NCI-H1436 (cell line): Measurements from ENCODE around the gene AQP7.
"Not testable (repeated sequence)": the region's sequence is repeated elsewhere in the genome, so short reads cannot be mapped to it uniquely, and the experiment has no call there.

ENCODE experiments used
- DNase-seq: peaks from one replicate; lab custom pipeline; 2025; lab: John Stamatoyannopoulos, UW

Gene AQP7

DNA sequence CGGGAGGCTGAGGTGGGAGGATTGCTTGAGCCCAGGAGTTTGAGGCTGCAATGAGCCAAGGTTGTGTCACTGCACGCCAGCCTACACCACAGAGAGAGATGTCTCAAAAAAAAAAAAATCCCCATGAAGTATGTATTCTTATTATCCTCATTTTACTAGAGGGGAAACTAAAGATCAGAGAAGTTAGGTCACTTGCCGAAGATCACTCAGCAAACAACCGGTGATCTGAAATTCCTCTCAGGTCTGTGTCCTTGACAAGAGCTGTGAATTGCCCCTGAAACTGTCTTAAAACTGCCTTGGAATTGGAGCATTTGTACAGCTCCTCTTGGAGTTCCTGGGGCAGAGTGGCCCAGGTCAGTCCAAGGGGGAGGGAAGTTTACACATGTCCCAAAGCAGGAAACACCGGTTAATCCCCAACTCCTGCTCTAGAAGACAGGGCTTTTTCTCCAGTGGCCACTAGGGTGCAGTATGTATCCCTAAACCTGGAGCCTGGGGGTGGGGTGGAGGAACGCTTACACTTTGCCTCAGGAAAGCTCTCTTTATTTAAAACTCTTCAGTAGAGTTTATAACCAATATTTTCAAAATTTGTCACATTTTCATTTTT is 27.6 kb downstream of the AQP7 start:
- DNase-seq = peak; percentile 41

DNA sequence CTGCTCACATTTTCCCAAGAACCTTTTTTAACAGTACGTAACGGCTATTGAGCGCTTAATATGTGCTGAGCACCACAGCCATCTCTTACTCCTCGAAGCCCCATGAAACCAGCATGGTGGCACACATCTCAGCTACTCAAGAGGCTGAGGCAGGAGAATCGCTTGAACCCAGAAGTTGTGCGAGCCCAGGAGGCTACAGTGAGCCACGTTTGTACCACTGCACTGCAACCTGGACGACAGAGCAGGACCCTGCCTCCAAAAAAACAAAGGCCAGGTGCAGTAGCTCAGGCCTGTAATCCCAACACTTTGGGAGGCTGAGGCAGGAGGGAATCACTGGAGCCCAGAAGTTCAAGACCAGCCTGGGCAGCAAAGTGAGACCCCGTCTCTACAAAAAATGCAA is 28.2 kb downstream of the AQP7 start:
- no peak for DNase-seq

DNA sequence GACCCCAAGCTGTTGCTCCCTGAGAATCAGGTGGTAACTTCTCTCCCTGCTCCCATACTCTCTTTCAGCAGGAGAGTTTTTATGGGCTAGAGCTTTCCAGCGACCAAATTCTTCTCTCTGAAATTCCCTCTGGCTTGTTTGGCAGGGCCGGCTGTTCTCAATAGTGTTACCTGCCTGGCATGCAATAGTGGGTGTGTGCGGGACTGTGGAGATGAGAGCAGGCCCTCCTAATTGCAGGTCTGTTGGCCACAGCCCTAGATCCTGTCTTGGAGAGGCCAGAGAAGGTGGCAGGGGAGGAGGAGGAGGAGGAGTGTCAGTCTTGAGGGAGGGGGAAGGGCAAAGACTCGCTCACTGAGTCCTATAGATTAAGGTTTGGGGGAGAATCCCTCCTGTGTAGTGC is 29.5 kb downstream of the AQP7 start:
- DNase-seq = no peak

DNA sequence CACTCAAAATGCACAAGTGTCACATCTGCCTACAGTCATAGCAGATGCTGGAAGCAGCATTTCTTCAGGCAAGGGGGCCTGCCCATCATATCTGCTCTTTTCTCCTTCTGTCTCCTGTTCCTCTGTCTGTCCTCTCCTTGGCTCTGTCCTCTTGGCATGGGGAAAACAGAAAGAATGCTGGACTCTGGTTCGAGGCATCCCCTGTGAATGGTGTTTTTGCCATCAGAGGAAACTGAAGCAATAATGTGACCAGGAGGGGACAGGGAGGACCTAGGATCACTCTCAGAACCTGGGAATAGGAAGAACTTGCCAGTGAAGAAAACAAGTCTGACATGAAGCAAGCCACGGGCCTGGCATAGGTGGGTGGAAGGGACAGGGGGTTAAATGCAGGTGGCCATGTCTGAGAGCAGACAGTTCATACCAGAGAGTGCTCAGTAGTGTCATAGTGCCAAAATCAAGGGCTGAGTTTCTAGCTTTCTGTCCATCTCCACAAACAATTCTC is 35.3 kb downstream of the AQP7 start:
- no peak for DNase-seq

DNA sequence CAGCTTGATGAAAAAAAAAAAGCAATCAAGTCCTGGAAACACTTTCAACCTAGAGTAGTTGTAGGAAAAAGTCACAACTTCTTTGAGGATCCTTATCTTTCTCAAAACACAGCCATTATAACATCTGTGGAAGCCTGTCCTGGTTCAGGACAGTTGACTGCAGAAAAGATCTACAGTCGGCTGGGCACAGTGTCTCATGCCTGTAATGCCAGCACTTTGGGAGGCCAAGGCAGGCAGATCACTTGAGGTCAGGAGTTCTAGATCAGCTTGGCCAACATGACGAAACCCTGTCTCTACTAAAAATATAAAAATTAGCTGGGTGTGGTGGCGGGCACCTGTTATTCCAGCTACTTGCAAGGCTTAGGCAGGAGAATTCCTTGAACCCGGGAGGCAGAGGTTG is 37.6 kb downstream of the AQP7 start:
- not testable (repeated sequence) for DNase-seq

DNA sequence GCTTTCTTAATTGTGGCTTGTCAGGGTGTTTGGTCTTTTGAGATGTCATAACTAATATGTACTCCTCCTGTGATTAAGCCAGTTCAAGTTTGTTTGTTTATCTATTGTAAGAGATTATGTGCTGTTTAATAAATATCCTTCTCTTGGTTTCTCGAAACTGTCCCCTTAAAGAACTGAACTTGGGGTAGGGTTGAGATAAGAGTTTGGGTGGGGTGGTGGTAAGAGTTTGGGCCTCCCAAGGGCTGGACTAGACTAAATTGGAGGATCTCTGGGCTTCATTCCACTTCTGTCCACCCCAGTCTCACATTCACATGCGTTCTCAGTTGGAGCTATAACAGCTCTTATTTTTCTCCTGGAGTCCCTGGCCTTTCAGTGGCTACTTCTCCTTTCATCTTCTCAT is 38.2 kb downstream of the AQP7 start:
- DNase-seq = no peak

GRCh38 chr9:33358641-33359040 is 43.7 kb downstream of the AQP7 start:
- not testable (repeated sequence) for DNase-seq

DNA sequence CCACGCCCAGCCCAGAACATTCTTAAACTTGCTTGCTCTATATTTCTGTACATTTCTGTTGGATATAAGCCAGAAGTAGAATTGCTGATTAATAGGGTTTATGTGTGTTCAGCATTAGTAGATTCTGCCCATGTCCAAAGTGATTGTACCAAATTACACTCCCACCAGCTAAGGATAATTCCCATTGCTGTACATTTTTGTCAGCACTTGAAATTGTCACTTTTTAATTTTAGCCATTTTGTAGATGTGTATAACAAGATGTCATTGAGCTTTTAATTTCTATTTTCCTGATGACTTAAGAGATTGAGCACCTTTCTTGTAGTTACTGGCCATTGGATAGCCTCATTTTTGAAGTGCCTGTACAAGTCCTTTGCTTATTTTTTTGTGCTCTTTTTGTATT is 46.4 kb downstream of the AQP7 start:
- no peak for DNase-seq

DNA sequence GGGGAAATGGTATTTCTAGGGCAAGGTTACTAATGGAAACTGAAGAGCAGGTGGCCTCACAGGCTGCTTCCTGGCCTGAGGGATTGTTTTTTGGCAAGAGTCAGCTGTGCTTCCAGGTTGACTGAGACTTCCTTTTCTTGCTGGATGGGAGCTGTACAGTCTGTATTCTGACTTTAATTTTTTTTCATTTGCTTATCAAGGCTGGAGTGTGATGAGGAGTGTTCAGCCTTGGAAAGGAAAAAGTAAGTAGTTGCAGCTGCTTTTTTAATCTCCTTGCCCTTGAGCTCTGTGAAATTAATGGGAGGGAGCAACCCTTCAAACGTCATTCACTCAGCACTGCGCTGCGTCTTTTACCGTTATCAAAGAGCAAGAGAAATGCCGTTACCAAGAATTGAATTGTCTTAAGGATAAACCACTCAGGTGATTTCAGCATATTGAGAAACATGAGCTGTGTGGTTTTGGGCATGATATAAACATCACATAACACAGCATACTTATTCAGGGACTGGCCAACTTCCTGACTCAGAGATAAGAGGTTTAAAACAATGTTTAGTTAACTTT is 47.6 kb downstream of the AQP7 start:
- no peak for DNase-seq

- no peak for DNase-seq
Observed at GRCh38 chr9:33351547-33351946, 50.8 kb downstream of the AQP7 start.

GRCh38 chr9:33350310-33350709 is 52.1 kb downstream of the AQP7 start:
- DNase-seq = no peak

DNA sequence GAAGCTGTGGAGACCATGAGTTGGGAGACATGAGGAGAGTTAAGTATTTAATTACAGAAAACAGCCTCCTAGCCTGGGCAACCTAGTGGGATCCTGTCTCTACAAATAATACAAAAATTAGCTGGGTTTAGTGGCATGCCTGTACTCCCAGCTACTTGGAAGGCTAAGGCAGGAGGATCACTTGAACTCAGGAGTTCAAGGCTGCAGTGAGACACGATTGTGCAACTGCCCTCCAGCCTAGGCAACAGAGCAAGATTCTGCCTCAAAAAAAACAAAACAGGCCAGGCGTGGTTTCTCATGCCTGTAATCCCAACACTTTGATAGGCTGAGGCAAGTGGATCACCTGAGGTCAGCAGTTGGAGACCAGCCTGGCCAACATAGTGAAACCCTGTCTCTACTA is 52.6 kb downstream of the AQP7 start:
- DNase-seq = no peak

DNA sequence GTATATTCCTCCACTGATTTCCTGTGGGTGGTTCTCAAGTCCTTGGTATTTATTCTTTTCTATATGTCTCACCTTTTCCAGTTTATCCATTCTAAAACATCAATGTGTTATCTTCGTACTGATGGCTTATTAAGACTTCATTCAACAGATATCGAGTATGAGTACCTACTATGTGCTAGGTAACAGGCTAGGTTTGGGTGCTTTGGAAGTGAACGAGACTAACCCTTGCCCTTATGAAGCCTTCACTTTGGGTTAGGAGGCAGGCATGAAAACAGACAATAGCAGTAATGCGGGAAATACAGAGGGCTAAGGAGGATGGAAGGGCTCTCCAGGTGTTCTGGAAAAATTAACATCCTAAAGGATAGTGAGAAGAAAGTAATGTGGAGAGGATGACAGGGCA is 53.4 kb downstream of the AQP7 start:
- DNase-seq = no peak

DNA sequence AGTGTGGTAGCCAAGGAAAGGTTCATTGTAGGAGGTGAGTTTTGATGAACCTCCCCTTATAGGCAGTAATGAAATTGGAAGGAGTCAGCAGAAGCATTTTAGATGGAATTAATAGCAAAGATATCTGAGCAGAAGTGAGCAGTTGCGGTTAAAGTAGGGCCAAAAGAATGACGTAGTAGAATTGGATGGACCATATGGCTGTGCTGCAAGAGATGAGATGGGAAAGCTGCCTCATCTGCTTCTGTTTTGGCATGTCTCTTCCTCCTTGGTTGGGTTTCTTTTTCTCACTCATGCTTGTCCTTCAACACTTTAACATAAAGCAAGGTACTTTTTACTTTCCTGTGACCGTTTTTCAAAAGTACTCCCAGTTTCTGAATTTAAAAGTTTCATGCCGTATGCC is 55.8 kb downstream of the AQP7 start:
- no peak for DNase-seq

DNA sequence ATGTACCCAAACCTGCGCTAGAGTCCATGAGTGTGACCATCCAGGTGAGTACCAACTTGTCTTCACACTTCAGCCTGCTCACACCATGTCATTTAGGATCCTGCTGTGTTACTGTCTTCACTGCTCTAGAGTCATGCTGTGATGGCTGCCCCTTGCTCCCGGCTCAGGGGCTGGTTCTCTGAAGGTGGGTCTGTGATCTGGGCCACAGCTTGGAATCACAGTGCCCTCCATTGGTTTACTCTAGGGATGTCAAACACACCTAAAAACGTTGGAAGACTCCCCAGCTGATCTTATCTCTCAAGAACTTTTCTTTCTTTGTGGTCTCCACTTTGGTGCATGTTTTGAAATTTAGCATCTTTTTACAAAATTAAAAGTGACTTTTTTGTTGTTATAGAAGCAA is 58.2 kb downstream of the AQP7 start:
- no peak for DNase-seq

- DNase-seq = no peak
Observed at GRCh38 chr9:33341182-33341581, 61.2 kb downstream of the AQP7 start.

DNA sequence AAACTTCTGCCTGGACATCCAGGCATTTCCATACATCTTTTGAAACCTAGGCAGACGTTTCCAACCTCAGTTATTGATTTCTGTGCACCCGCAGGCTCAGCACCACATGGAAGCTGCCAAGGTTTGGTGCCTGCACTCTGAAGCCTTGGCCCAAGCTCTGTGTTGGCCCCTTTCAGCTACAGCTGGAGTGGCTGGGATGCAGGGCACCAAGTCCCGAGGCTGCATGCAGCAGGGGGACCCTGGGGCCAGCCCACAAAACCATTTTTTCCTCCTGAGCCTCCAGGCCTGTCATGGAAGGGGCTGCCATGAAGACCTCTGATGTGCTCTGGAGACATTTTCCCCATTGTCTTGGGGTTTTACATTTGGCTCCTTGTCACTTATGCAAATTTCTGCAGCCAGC is 62.2 kb downstream of the AQP7 start:
- no peak for DNase-seq
